H9 (cell line): ENCODE results near the gene ARID3A. TPM values are rescaled to one million over a fixed set of nuclear protein-coding genes. Genes with fewer than 3 reads are reported as not detected.
"Not testable (repeated sequence)": the region's sequence is repeated elsewhere in the genome, so short reads cannot be mapped to it uniquely, and the experiment has no call there.

Experiments used
- DNase-seq: peaks from one replicate; pipeline ENCODE4 v3.0.0-alpha.2; 2017
- H2AFZ ChIP-seq: one replicate; pipeline ENCODE4 v1.6.1; 2013; ENCODE audit warnings: mild to moderate bottlenecking, low read length, control low read depth, moderate library complexity
- H2AK5ac ChIP-seq: 2 replicates; pipeline ENCODE4 v1.6.1; 2013; ENCODE audit warnings: low read length, control low read depth, mixed read lengths; ENCODE audit not compliant: insufficient read length
- H2BK120ac ChIP-seq: one replicate; pipeline ENCODE4 v1.6.1; 2013; ENCODE audit warnings: low read depth, mild to moderate bottlenecking, low read length, control low read depth, inconsistent platforms; ENCODE audit not compliant: poor library complexity, severe bottlenecking
- H2BK12ac ChIP-seq: 2 replicates; pipeline ENCODE4 v1.6.1; 2013; ENCODE audit warnings: low read length, control low read depth, mixed read lengths, low read depth; ENCODE audit not compliant: insufficient read length
- H2BK15ac ChIP-seq: 2 replicates; pipeline ENCODE4 v1.6.1; 2013; ENCODE audit warnings: low read depth, low read length, control low read depth
- H2BK20ac ChIP-seq: one replicate; pipeline ENCODE4 v1.6.1; 2013; ENCODE audit warnings: low read depth, mild to moderate bottlenecking, low read length, control low read depth, inconsistent platforms; ENCODE audit not compliant: poor library complexity, severe bottlenecking
- H2BK5ac ChIP-seq: 2 replicates; pipeline ENCODE4 v1.6.1; 2013; ENCODE audit warnings: low read length, control low read depth, mixed read lengths; ENCODE audit not compliant: insufficient read length
- H3K14ac ChIP-seq: 2 replicates; pipeline ENCODE4 v1.6.1; 2013; ENCODE audit warnings: low read length, control low read depth; ENCODE audit not compliant: insufficient read depth
- H3K18ac ChIP-seq: 2 replicates; pipeline ENCODE4 v1.6.1; 2013; ENCODE audit warnings: low read depth, mild to moderate bottlenecking, mixed read lengths, low read length, control low read depth; ENCODE audit not compliant: insufficient read length
- H3K23ac ChIP-seq: 2 replicates; pipeline ENCODE4 v1.6.1; 2013; ENCODE audit warnings: low read length, control low read depth, mixed read lengths, low read depth; ENCODE audit not compliant: insufficient read length
- H3K23me2 ChIP-seq: 2 replicates; pipeline ENCODE4 v1.6.1; 2013; ENCODE audit warnings: low read depth, mild to moderate bottlenecking, mixed read lengths, low read length, control low read depth; ENCODE audit not compliant: insufficient read length, poor library complexity, severe bottlenecking
- H3K27ac ChIP-seq: 2 replicates; pipeline ENCODE4 v1.5.1; 2013; ENCODE audit warnings: low read length, control low read depth, mixed read lengths, low read depth; ENCODE audit not compliant: insufficient read length
- H3K27me3 ChIP-seq: 2 replicates; pipeline ENCODE4 v1.6.1; 2013; ENCODE audit warnings: low read length, control low read depth, inconsistent platforms; ENCODE audit not compliant: insufficient read depth
- H3K4ac ChIP-seq: 2 replicates; pipeline ENCODE4 v1.6.1; 2013; ENCODE audit warnings: low read depth, mild to moderate bottlenecking, control low read depth, inconsistent platforms, low read length, moderate library complexity
- H3K4me1 ChIP-seq: 2 replicates; pipeline ENCODE4 v1.6.1; 2013; ENCODE audit warnings: low read length, control low read depth, inconsistent platforms; ENCODE audit not compliant: insufficient read depth
- H3K4me2 ChIP-seq: 2 replicates; pipeline ENCODE4 v1.6.1; 2013; ENCODE audit warnings: low read length, control low read depth, mixed read lengths; ENCODE audit not compliant: insufficient read length, insufficient read depth
- H3K56ac ChIP-seq: 2 replicates; pipeline ENCODE4 v1.6.1; 2013; ENCODE audit warnings: low read depth, mild to moderate bottlenecking, mixed read lengths, low read length, control low read depth; ENCODE audit not compliant: insufficient read length
- H3K79me1 ChIP-seq: 2 replicates; pipeline ENCODE4 v1.6.1; 2013; ENCODE audit warnings: low read depth, mild to moderate bottlenecking, moderate library complexity, low read length, control low read depth, inconsistent platforms; ENCODE audit not compliant: insufficient read depth, poor library complexity, severe bottlenecking
- H3K79me2 ChIP-seq: 2 replicates; pipeline ENCODE4 v1.6.1; 2013; ENCODE audit warnings: low read length, control low read depth, inconsistent platforms; ENCODE audit not compliant: insufficient read depth
- H3K9ac ChIP-seq: 2 replicates; pipeline ENCODE4 v1.6.1; 2013; ENCODE audit warnings: low read length, control low read depth, mixed read lengths; ENCODE audit not compliant: insufficient read length; ENCODE audit errors: extremely low read depth
- H3K9me3 ChIP-seq: one replicate; pipeline ENCODE4 v1.6.1; 2013; ENCODE audit warnings: low read depth, low read length, inconsistent platforms; ENCODE audit not compliant: control insufficient read depth
- H3T11ph ChIP-seq: one replicate; pipeline ENCODE4 v1.6.1; 2013; ENCODE audit warnings: mild to moderate bottlenecking, low read length, control low read depth, inconsistent platforms
- H4K20me1 ChIP-seq: one replicate; pipeline ENCODE4 v1.6.1; 2013; ENCODE audit not compliant: control insufficient read depth, insufficient read length, insufficient read depth
- H4K5ac ChIP-seq: 2 replicates; pipeline ENCODE4 v1.6.1; 2013; ENCODE audit warnings: low read depth, mild to moderate bottlenecking, mixed read lengths, low read length, control low read depth; ENCODE audit not compliant: insufficient read length
- H4K8ac ChIP-seq: replicated peaks from 2 replicates; pipeline ENCODE4 v1.6.1; 2013; ENCODE audit warnings: low read length, control low read depth, mixed read lengths, low read depth; ENCODE audit not compliant: insufficient read length
- H4K91ac ChIP-seq: 2 replicates; pipeline ENCODE4 v1.6.1; 2013; ENCODE audit warnings: low read depth, mild to moderate bottlenecking, moderate library complexity, mixed read lengths, low read length, control low read depth; ENCODE audit not compliant: insufficient read length
- H3K27ac Mint-ChIP-seq, 3 experiments: 2 replicates in 2 of 3; 3 replicates in 1 of 3; pipeline ENCODE4 v1.8.0; 2020 to 2021; ENCODE audit warnings: mixed read lengths in 3 of 3, mild to moderate bottlenecking in 1 of 3, moderate library complexity in 1 of 3
- H3K27me3 Mint-ChIP-seq: 2 replicates; pipeline ENCODE4 v1.8.0; 2021; ENCODE audit warnings: low read depth, mild to moderate bottlenecking, moderate library complexity, mixed read lengths
- H3K36me3 Mint-ChIP-seq, 3 experiments: 2 replicates in 2 of 3; 3 replicates in 1 of 3; pipeline ENCODE4 v1.8.0; 2020 to 2021; ENCODE audit warnings: low read depth in 3 of 3, mixed read lengths in 3 of 3; ENCODE audit not compliant: insufficient read depth in 1 of 3
- H3K4me1 Mint-ChIP-seq, 2 experiments: 2 replicates each; pipeline ENCODE4 v1.8.0; 2020; ENCODE audit warnings: mixed read lengths in 2 of 2
- H3K4me3 Mint-ChIP-seq, 2 experiments: 2 replicates in 1 of 2; 3 replicates in 1 of 2; pipeline ENCODE4 v1.8.0; 2020 to 2021; ENCODE audit warnings: mild to moderate bottlenecking in 2 of 2, mixed read lengths in 2 of 2, moderate library complexity in 1 of 2
- H3K9me3 Mint-ChIP-seq, 2 experiments: 2 replicates in 1 of 2; 3 replicates in 1 of 2; pipeline ENCODE4 v1.8.0; 2020; ENCODE audit warnings: mild to moderate bottlenecking in 2 of 2, mixed read lengths in 2 of 2, moderate library complexity in 1 of 2
- WGBS: extraction: QIAGEN DNeasy Blood & Tissue Kit; methylation state at CpG from one replicate; pipeline ENCODE4 v1.1.7; 2013; ENCODE audit warnings: missing lambda C conversion rate, low lambda C conversion rate, mixed read lengths; ENCODE audit not compliant: insufficient read length; ENCODE audit errors: extremely low coverage; 5-methylcytosine and 5-hydroxymethylcytosine counted together
- total RNA-seq: library from RNA; stranded (reverse); gene quantifications from 2 replicates; pipeline ENCODE4 v1.2.1, GENCODE V29; 2021
- TF ChIP-seq, protein P1 (sequence below): fragments of 200-600 bp; sonication (generic); conservative IDR thresholded peaks from 3 replicates; pipeline ENCODE4 v1.8.0; 2021; ENCODE audit warnings: antibody characterized with exemption, mild to moderate bottlenecking

The ARID3A gene
- total RNA-seq, 1 experiment from 2014 or later: 98.3 TPM

DNA sequence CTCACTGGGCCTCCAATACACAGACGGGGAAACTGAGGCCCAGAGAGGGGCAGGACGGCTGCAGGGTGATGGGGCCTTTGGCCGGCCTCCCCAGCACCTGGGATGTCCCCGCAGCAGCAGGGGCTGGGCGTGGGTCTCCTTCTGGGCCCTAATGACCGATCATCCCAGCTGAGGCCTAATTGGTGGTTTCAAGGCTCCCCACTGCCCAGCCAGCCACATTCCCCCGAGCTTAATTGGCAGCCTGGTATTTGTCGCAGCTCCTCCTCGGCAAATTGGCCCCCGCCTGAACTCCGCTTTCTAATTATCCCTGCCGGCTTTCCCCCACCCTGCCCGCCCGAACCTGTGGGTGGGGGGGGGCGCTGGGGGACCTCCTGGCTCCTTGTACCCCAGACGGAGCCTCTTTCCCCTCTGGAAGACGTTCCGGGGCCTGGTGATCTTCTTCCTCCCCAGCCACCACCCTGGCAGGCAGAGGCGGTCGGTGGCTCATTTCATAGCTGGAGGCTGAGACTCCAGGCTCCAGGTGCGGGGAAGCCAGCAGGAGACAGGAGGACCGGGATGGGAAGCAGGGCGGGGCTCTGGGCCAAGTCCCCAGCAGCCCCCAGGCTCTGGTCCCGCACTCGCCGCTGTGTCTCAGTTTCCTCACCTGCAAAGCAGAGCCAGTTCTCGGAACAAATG, 31.1 kb downstream of the ARID3A start:
- Histone ChIP-seq H3K4ac (no peak overlapping the region), H2BK5ac (no peak overlapping the region), H2AK5ac (no peak overlapping the region), H2BK20ac (no peak overlapping the region), H3K79me2 (0 out of 2 replicates have a peak, but pooled peaks cover 3% of the 10 kb centered on the region), H3T11ph (no peak overlapping the region), H3K9ac (no peak overlapping the region), H4K5ac (no peak overlapping the region), H3K18ac (peak overlapping the region; percentile 79), H3K23ac (no peak overlapping the region), H3K14ac (peak overlapping the region; percentile 28), H2AFZ (no peak overlapping the region), H3K4me2 (no peak overlapping the region), H2BK120ac (no peak overlapping the region), H3K79me1 (peaks cover 3% of the 10 kb centered on the region), H3K4me1 (peaks cover 3% of the 10 kb centered on the region; the same call in 1 of the 2 replicates), H3K27ac (no peak overlapping the region), H4K8ac (no peak overlapping the region), H4K91ac (peak overlapping the region; percentile 50), H3K9me3 (no peaks in the 10 kb centered on the region), H4K20me1 (no peaks in the 10 kb centered on the region), H3K23me2 (no peaks in the 10 kb centered on the region), H2BK12ac (no peak overlapping the region), H2BK15ac (no peak overlapping the region), H3K56ac (no peak overlapping the region), H3K27me3 (no peaks in the 10 kb centered on the region)
- no peak overlapping the region for H3K4me3 Mint-ChIP-seq
- H3K27me3 Mint-ChIP-seq: no peaks in the 10 kb centered on the region
- TF ChIP-seq, protein P1, sequence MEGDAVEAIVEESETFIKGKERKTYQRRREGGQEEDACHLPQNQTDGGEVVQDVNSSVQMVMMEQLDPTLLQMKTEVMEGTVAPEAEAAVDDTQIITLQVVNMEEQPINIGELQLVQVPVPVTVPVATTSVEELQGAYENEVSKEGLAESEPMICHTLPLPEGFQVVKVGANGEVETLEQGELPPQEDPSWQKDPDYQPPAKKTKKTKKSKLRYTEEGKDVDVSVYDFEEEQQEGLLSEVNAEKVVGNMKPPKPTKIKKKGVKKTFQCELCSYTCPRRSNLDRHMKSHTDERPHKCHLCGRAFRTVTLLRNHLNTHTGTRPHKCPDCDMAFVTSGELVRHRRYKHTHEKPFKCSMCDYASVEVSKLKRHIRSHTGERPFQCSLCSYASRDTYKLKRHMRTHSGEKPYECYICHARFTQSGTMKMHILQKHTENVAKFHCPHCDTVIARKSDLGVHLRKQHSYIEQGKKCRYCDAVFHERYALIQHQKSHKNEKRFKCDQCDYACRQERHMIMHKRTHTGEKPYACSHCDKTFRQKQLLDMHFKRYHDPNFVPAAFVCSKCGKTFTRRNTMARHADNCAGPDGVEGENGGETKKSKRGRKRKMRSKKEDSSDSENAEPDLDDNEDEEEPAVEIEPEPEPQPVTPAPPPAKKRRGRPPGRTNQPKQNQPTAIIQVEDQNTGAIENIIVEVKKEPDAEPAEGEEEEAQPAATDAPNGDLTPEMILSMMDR: no peak
- H3K36me3 Mint-ChIP-seq: peaks cover 4 to 16% (median 11%) of the 10 kb centered on the region in 3 experiments; a peak in 6 of 7 replicates
- H3K4me1 Mint-ChIP-seq: peaks cover 8 to 55% of the 10 kb centered on the region in 2 experiments
- DNase-seq: peak; percentile 67
- no peaks in the 10 kb centered on the region for H3K9me3 Mint-ChIP-seq
- WGBS: no CpG with 5 or more reads among the region's 27 CpGs
- H3K27ac Mint-ChIP-seq: peak overlapping the region in 2 of 3 experiments; percentile 85 to 92; a peak in 3 of 7 replicates

DNA sequence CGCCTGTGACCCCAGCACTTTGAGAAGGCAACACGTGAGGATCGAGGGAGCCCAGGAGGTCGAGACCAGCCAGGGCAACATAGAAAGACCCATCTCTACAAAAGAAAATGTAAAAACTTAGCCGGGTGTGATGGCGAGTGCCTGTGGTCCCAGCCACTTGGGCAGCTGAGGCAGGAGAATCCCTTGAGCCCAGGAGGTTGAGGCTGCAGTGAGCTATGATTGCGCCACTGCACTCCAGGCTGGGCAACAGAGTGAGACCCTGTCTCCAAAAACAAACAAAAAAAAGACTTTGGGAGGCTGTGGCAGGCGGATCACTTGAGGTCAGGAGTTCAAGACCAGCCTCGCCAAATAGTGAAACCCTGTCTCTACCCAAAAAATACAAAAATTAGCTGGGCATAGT, 31.7 kb downstream of the ARID3A start:
- H3K4me1 Mint-ChIP-seq: peaks cover 6 to 58% of the 10 kb centered on the region in 2 experiments
- H3K18ac ChIP-seq, H3K4me1 ChIP-seq, H3K79me2 ChIP-seq, H2BK120ac ChIP-seq, H4K20me1 ChIP-seq, H2AK5ac ChIP-seq, H3K23me2 ChIP-seq, H3K9ac ChIP-seq, H3K27ac ChIP-seq, H3T11ph ChIP-seq, DNase-seq, H2BK12ac ChIP-seq, H4K5ac ChIP-seq, H3K14ac ChIP-seq, H3K27me3 ChIP-seq, H3K23ac ChIP-seq, H3K4ac ChIP-seq, H3K4me2 ChIP-seq, H3K56ac ChIP-seq, H3K79me1 ChIP-seq, H2BK5ac ChIP-seq, H3K27me3 Mint-ChIP-seq, H3K9me3 Mint-ChIP-seq, H4K8ac ChIP-seq, H2BK20ac ChIP-seq, H3K9me3 ChIP-seq, H3K4me3 Mint-ChIP-seq, H4K91ac ChIP-seq, H2AFZ ChIP-seq, H2BK15ac ChIP-seq: not testable (repeated sequence)
- peak overlapping the region in 2 of 3 experiments; percentile 80 to 85; a peak in 2 of 7 replicates for H3K27ac Mint-ChIP-seq
- peaks cover 4 to 20% (median 11%) of the 10 kb centered on the region in 3 experiments; a peak in 6 of 7 replicates for H3K36me3 Mint-ChIP-seq
- WGBS: no CpG with 5 or more reads among the region's 9 CpGs
